ENCODE measurements around the gene GFOD2.
"Not testable (repeated sequence)": the region's sequence is repeated elsewhere in the genome, so short reads cannot be mapped to it uniquely, and the experiment has no call there.

GFOD2 gene

DNA sequence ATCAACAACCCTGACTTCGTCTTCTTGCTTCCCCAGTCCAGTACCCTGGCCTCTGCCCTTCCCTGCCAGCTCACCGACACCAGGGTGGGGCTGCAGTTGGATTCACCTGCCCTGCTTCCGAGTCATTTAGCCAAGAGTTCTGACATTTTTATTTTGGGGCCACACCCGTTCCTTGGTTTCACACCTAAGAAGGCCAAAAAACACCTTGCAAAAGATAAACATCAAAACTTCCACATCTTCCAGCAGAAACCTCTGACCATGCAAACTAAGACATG is 41.8 kb upstream of the GFOD2 start:
- no peak for DNase-seq (ENCODE audit: low read depth)
- no peak overlapping the region for H3K4me3 ChIP-seq (replicated peaks; ENCODE audit: low read depth, low read length)
- TF ChIP-seq, protein P1, sequence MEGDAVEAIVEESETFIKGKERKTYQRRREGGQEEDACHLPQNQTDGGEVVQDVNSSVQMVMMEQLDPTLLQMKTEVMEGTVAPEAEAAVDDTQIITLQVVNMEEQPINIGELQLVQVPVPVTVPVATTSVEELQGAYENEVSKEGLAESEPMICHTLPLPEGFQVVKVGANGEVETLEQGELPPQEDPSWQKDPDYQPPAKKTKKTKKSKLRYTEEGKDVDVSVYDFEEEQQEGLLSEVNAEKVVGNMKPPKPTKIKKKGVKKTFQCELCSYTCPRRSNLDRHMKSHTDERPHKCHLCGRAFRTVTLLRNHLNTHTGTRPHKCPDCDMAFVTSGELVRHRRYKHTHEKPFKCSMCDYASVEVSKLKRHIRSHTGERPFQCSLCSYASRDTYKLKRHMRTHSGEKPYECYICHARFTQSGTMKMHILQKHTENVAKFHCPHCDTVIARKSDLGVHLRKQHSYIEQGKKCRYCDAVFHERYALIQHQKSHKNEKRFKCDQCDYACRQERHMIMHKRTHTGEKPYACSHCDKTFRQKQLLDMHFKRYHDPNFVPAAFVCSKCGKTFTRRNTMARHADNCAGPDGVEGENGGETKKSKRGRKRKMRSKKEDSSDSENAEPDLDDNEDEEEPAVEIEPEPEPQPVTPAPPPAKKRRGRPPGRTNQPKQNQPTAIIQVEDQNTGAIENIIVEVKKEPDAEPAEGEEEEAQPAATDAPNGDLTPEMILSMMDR (IDR thresholded peaks at IDR 0.05; ENCODE audit: low read length, missing control alignments) = no peak

GRCh38 chr16:67760206-67760955 is 41.3 kb upstream of the GFOD2 start:
- DNase-seq (ENCODE audit: low read depth) = no peak
- H3K4me3 ChIP-seq (replicated peaks; ENCODE audit: low read depth, low read length) = no peak overlapping the region
- TF ChIP-seq, protein P1 (IDR thresholded peaks at IDR 0.05; ENCODE audit: low read length, missing control alignments) = no peak

DNA sequence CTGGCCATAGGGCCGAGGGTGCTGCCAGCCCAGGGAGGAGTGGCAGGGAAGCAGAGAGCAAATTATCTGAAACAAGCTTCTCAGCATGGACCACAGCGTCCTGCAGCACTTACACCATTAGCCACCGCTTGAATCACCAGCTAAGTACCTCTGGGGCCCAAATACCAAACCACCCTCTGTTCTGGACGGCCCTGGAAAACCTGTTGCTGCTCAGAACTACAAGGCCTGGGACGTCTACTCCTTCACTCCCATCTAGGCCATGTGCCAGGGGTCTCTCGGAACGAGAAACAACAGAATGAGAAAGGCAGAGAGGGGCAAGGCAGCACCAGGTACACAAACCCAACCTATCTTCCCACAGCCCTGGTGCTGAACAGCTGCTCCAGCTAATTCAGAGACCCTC is 39.9 kb upstream of the GFOD2 start:
- DNase-seq (ENCODE audit: low read depth) = no peak
- no peak overlapping the region for H3K4me3 ChIP-seq (replicated peaks; ENCODE audit: low read depth, low read length)
- TF ChIP-seq, protein P1 (IDR thresholded peaks at IDR 0.05; ENCODE audit: low read length, missing control alignments) = no peak

- no peak overlapping the region for H3K4me3 ChIP-seq (replicated peaks; ENCODE audit: low read depth, low read length)
- TF ChIP-seq, protein P1 (IDR thresholded peaks at IDR 0.05; ENCODE audit: low read length, missing control alignments) = no peak
- DNase-seq (ENCODE audit: low read depth) = no peak
Observed at GRCh38 chr16:67758006-67758405, 38.9 kb upstream of the GFOD2 start.

GRCh38 chr16:67752641-67753040 is 33.5 kb upstream of the GFOD2 start:
- no peak for DNase-seq (ENCODE audit: low read depth)
- TF ChIP-seq, protein P1 (IDR thresholded peaks at IDR 0.05; ENCODE audit: low read length, missing control alignments) = no peak
- H3K4me3 ChIP-seq (replicated peaks; ENCODE audit: low read depth, low read length) = no peak overlapping the region

DNA sequence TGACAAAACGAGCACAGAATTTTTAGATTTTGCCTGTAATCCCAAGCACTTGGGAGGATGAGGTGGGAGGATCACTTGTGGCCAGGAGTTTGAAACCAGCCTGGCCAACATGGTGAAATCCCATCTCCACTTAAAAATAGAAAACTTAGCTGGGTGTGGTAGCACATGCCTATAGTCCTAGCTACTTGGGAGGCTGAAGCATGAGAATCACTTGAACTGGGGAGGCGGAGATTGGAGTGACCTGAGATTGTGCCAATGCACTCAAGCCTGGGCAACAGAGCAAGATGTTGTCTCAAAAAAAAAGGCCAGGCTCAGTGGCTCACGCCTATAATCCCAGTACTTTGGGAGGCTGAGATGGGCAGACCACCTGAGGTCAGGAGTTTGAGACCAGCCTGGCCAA is 32.2 kb upstream of the GFOD2 start:
- DNase-seq (ENCODE audit: low read depth); H3K4me3 ChIP-seq (replicated peaks; ENCODE audit: low read depth, low read length): not testable (repeated sequence)

DNA sequence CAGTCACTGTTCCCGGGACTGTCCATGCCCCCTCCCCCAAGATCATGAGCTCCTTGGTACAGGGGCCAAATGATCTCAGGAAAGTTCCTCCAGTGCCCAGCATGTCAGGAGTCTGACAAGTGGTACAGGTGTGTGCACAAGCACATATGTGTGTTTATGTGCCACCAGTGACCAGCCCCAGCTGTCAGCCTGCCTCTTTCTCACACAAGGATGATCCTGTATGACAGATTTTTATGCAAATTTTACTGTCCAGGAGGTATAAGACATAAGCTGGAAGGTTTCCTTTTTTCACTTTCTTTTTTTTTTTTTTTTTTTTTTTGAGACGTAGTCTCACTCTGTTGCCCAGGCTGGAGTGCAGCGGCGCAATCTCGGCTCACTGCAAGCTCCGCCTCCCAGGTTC is 31.4 kb upstream of the GFOD2 start:
- H3K4me3 ChIP-seq (replicated peaks; ENCODE audit: low read depth, low read length) = no peak overlapping the region
- TF ChIP-seq, protein P1 (IDR thresholded peaks at IDR 0.05; ENCODE audit: low read length, missing control alignments) = no peak
- no peak for DNase-seq (ENCODE audit: low read depth)

Measured in fibroblast of pulmonary artery (primary cell).